Spleen (tissue), 11 donors: ENCODE results near the gene NFYC. TPM values are rescaled to one million over a fixed set of nuclear protein-coding genes. Genes with fewer than 3 reads are reported as not detected.

Experiments
- DNase-seq: peaks from one replicate; pipeline ENCODE4 v3.0.0-alpha.2; 2020
- H3K27ac ChIP-seq, 8 donors: fragments of 200-600 bp; sonication (generic) in 7 of 8; 1 replicate in 4 of 8; 2 replicates in 4 of 8; pipeline versions ENCODE4 v1.5.0 to v1.8.0; 2016 to 2021; ENCODE audit warnings: inconsistent platforms in 4 of 8, mild to moderate bottlenecking in 4 of 8, moderate library complexity in 1 of 8
- H3K27me3 ChIP-seq, 7 donors: fragments of 200-600 bp; sonication (generic) in 6 of 7; replicated peaks in 1 of 7; 1 replicate in 4 of 7; 2 replicates in 3 of 7; pipeline versions ENCODE4 v1.5.0 to v1.8.0; 2016 to 2021; ENCODE audit warnings: inconsistent platforms in 3 of 7, mild to moderate bottlenecking in 1 of 7
- H3K36me3 ChIP-seq, 6 donors: fragments of 200-600 bp; sonication (generic) in 5 of 6; 1 replicate in 4 of 6; 2 replicates in 2 of 6; pipeline versions ENCODE4 v1.5.0 to v1.8.0; 2016 to 2021; ENCODE audit warnings: inconsistent platforms in 2 of 6
- H3K4me1 ChIP-seq, 6 donors: fragments of 200-600 bp; sonication (generic) in 5 of 6; 1 replicate in 3 of 6; 2 replicates in 3 of 6; pipeline versions ENCODE4 v1.5.0 to v1.8.0; 2016 to 2021; ENCODE audit warnings: inconsistent platforms in 3 of 6
- H3K4me3 ChIP-seq, 8 donors: fragments of 200-600 bp; sonication (generic) in 7 of 8; 1 replicate in 4 of 8; 2 replicates in 4 of 8; pipeline versions ENCODE4 v1.5.0 to v1.8.0; 2016 to 2021; ENCODE audit warnings: inconsistent platforms in 4 of 8, mild to moderate bottlenecking in 4 of 8, moderate library complexity in 2 of 8
- H3K9me3 ChIP-seq, 8 donors: fragments of 200-600 bp; sonication (generic) in 7 of 8; 1 replicate in 4 of 8; 2 replicates in 4 of 8; pipeline versions ENCODE4 v1.5.0 to v1.8.0; 2016 to 2021; ENCODE audit warnings: inconsistent platforms in 4 of 8
- POLR2A ChIP-seq, 3 donors: fragments of 450-650 bp; IDR thresholded peaks; one replicate each; pipeline ENCODE4 v1.5.1; 2017; ENCODE audit warnings: antibody characterized with exemption in 3 of 3, mild to moderate bottlenecking in 1 of 3
- POLR2AphosphoS5 ChIP-seq, 3 donors: sonication (generic); formaldehyde crosslinking; IDR thresholded peaks; one replicate each; pipeline ENCODE4 v1.5.1; 2017; ENCODE audit warnings: antibody characterized with exemption in 3 of 3
- WGBS, 5 donors: extraction: QIAGEN DNeasy Blood & Tissue Kit in 3 of 5; methylation state at CpG; one replicate each; pipeline versions ENCODE4 v1.1.5 to v1.1.7; 2013 to 2018; 5-methylcytosine and 5-hydroxymethylcytosine counted together
- intact Hi-C: fragments of 100-400 bp; cut with DNase I; formaldehyde crosslinking; loops from one replicate; pipeline ENCODE4 v1.15.0; 2023; ENCODE audit warnings: low total_unique reads
- polyA plus RNA-seq, 3 donors: library from polyadenylated mRNA; stranded (reverse); fragments of 200-250 nt; gene quantifications; one replicate each; pipeline ENCODE4 v1.2.1, GENCODE V29; 2013
- total RNA-seq, 7 donors: library from RNA; depleted of rRNA in 3 of 7; stranded (reverse); fragments of >200 nt in 3 of 7; fragmentation: NEBNext Ultra II Directional in 4 of 7; extraction: Animal tissue kit (Norgen Biotek cat#: 25700) in 4 of 7; gene quantifications; one replicate each; pipeline versions ENCODE4 v1.1.0 to v1.2.1, GENCODE V29; 2016 to 2021
- TF ChIP-seq, protein P1 (sequence below), 11 experiments: fragments of 200-600 bp in 7 of 11; fragments of 450-650 bp in 4 of 11; sonication (generic) in 4 of 11; IDR thresholded peaks in 8 of 11; conservative IDR thresholded peaks in 3 of 11; 1 replicate in 7 of 11; 2 replicates in 4 of 11; pipeline versions ENCODE4 v1.4.0 to v1.8.0; 2016 to 2021; ENCODE audit warnings: antibody characterized with exemption in 11 of 11, inconsistent platforms in 4 of 11, mild to moderate bottlenecking in 1 of 11
- donor health status: healthy with polysubstance abuse.
- donor health status: DM: no; HTN: no; CAD: no; lungs with moderate emphysema.
- donor health status: DM: no; HTN: no; CAD: no.
- donor health status: Bipolar disorder and iron deficiency.
- donor health status: healthy.
- donor health status: DM: no; HTN: no; CAD: no.
- donor health status: DM: yes; HTN: yes; CAD: no.

Gene NFYC
- total and polyA plus RNA-seq, 10 donors = 34.6 to 99.0 (median 67.7) TPM

DNA sequence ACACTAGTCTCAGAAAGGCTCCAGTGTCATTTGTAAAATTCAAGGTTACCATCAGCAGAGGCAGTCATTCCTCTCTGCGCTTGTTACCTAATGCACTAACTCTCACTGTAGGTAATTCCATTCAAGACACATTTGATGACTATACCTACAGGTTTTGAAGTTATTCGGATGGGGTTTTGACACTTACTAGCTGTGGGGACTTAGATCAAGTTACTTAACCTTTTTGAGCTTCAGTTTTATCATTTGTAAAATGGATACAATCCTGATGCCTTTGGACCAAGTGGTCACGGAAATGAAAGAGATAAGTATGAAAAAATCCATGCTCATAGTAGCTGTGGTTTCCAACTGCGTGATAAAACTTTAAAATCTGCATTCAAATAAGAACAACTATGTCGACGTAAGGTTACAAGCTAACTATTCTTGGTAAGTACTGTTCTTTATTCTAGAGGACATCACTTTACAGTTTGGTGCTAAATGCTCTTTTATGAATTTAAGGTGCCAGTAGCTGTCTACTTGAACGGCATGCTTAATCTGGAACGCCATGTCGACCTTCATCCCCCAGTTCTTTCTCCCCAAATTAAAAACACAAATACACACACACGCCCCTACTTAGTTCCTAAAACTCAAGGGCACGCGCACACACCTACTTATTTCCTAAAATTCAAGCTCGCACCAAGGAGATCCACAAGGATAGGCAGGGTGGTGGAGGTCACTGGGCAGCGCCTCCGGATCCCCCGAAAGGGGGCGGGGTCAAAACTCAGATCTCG, 550 bp upstream of the NFYC start:
- intact Hi-C loops = no loop called here
- Histone ChIP-seq H3K27me3 (no peaks in the 10 kb centered on the region), H3K27ac (peak overlapping the region; percentile 97 to 100 (median 99)), H3K4me3 (peak overlapping the region; percentile 63 to 77 (median 76)), H3K36me3 (peaks cover 0 to 14% (median 6%) of the 10 kb centered on the region in 6 donors), H3K4me1 (peaks cover 34 to 62% (median 54%) of the 10 kb centered on the region in 6 donors), H3K9me3 (no peaks in the 10 kb centered on the region)
- 19 to 24% (median 19%) methylated on average over 18 of the region's 18 CpGs for WGBS, 5 donors
- DNase-seq = no peak
- TF ChIP-seq POLR2AphosphoS5 (IDR thresholded peaks at IDR 0.05) = no peak
- TF ChIP-seq, protein P1, sequence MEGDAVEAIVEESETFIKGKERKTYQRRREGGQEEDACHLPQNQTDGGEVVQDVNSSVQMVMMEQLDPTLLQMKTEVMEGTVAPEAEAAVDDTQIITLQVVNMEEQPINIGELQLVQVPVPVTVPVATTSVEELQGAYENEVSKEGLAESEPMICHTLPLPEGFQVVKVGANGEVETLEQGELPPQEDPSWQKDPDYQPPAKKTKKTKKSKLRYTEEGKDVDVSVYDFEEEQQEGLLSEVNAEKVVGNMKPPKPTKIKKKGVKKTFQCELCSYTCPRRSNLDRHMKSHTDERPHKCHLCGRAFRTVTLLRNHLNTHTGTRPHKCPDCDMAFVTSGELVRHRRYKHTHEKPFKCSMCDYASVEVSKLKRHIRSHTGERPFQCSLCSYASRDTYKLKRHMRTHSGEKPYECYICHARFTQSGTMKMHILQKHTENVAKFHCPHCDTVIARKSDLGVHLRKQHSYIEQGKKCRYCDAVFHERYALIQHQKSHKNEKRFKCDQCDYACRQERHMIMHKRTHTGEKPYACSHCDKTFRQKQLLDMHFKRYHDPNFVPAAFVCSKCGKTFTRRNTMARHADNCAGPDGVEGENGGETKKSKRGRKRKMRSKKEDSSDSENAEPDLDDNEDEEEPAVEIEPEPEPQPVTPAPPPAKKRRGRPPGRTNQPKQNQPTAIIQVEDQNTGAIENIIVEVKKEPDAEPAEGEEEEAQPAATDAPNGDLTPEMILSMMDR (IDR thresholded peaks at IDR 0.05 in 8 of 11, conservative IDR thresholded peaks at IDR 0.05 in 3 of 11) = peak in 1 of 11 experiments; percentile 9

DNA sequence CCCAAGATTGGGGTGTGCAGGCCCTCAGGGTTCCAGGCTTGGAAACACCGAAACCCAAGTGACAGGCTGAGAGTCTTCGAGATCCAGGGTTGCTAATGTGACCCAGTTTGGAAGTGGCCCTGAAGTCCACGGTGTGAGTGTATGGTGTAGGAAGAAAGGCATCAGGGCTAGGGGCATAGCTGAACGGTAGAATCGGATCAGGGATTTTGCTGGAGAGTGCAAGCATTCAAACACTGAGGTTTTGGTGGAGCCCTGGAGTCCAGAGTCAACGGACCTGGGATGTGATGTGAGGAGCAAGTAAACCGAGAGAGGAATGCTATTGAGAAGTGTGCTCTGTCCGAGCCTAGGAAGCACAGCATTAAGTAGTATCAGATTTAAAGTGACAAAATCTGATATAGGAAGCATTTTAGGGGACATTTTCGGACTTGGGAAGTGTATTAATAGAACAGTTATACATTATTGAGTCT, 958 bp downstream of the NFYC start:
- no peak for TF ChIP-seq POLR2A (IDR thresholded peaks at IDR 0.05)
- H3K9me3 ChIP-seq = no peaks in the 10 kb centered on the region
- peak overlapping the region; percentile 97 to 100 (median 99) for H3K27ac ChIP-seq
- intact Hi-C loops = no loop called here
- DNase-seq = no peak
- H3K4me1 ChIP-seq = peaks cover 49 to 78% (median 69%) of the 10 kb centered on the region in 6 donors
- WGBS, 5 donors = 2 to 4% (median 2%) methylated on average over 9 of the region's 9 CpGs
- H3K27me3 ChIP-seq = no peaks in the 10 kb centered on the region
- peaks cover 0 to 6% (median 0%) of the 10 kb centered on the region in 6 donors for H3K36me3 ChIP-seq
- peak overlapping the region; percentile 63 to 77 (median 76) for H3K4me3 ChIP-seq

DNA sequence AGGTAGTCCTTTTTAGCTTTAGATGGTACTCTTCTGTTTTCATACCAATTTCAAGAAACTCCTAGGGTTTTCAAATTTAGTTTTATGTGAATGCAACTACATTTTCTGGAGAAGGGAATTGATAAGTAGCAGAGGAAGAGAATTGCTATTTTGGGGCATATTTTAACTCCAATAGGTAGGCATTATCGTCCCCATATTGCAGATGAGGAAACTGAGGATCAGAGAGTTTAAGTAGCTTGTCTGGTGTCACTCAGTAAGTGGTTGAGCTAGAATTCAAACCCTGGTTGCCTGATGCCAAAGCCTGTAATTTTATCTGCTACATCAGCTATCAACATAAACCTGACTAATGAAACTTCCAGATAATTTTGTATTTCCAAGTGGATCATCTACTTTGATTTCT, 1.9 kb downstream of the NFYC start:
- 82 to 100% (median 90%) methylated on average over 1 of the region's 1 CpG for WGBS, 5 donors

DNA sequence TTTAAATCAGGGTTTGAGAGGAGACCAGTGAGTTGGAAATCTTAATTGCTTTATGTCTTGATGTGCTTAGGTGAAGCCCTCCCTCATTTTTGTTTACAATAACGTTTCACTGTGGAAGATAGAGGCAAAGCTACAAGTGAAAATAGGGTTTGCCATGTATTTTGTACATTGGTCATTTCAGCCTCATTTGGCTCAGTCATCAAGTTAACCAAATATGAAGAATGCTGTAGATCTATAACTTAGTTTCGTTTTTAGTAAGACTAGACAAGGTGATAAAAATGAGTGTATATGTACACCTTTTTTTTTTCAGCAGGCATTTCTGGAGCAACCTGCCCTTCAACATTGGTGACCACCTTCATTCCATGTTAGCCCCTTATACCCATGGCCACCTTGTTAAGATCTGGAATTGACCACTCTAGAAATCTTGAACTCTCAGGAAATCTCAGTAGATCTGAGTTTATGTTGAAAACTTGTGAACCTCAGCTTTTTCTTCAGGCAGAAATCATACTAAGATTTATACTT, 2.9 kb downstream of the NFYC start:
- DNase-seq = no peak
- Histone ChIP-seq H3K36me3 (peaks cover 0 to 6% (median 0%) of the 10 kb centered on the region in 6 donors), H3K4me1 (peaks cover 59 to 93% (median 86%) of the 10 kb centered on the region in 6 donors), H3K27me3 (no peaks in the 10 kb centered on the region), H3K9me3 (no peaks in the 10 kb centered on the region), H3K27ac (peak overlapping the region in 3 of 8 donors; percentile 26 to 100 (median 97)), H3K4me3 (peak overlapping the region in 1 of 8 donors; percentile 17)
- TF ChIP-seq, protein P1 (IDR thresholded peaks at IDR 0.05 in 8 of 11, conservative IDR thresholded peaks at IDR 0.05 in 3 of 11) = no peak
- TF ChIP-seq POLR2A (IDR thresholded peaks at IDR 0.05) = no peak
- TF ChIP-seq POLR2AphosphoS5 (IDR thresholded peaks at IDR 0.05) = no peak
- intact Hi-C loops = no loop called here
- 46 to 55% (median 50%) methylated on average over 2 of the region's 2 CpGs for WGBS, 5 donors

More for the DNA sequence above, 1.9 kb downstream of the NFYC start:
- intact Hi-C loops = no loop called here
- no peak for DNase-seq
- Histone ChIP-seq H3K4me3 (no peak overlapping the region), H3K27ac (peak overlapping the region in 6 of 8 donors; percentile 97 to 100 (median 99)), H3K4me1 (peaks cover 53 to 87% (median 79%) of the 10 kb centered on the region in 6 donors), H3K27me3 (no peaks in the 10 kb centered on the region), H3K9me3 (no peaks in the 10 kb centered on the region), H3K36me3 (peaks cover 0 to 6% (median 0%) of the 10 kb centered on the region in 6 donors)
- TF ChIP-seq, protein P1 (IDR thresholded peaks at IDR 0.05 in 8 of 11, conservative IDR thresholded peaks at IDR 0.05 in 3 of 11) = no peak
- TF ChIP-seq POLR2AphosphoS5 (IDR thresholded peaks at IDR 0.05) (no peak), POLR2A (IDR thresholded peaks at IDR 0.05) (no peak)
